Anterior cingulate cortex (tissue), 58 donors: ENCODE measurements around the gene CNOT1.
"Not testable (repeated sequence)": the region's sequence is repeated elsewhere in the genome, so short reads cannot be mapped to it uniquely, and the experiment has no call there.

ENCODE experiments used
- DNase-seq, 58 donors: peaks; one replicate each; lab custom pipeline; 2025; lab: John Stamatoyannopoulos, UW

Gene CNOT1

GRCh38 chr16:58584831-58585505 lies 44.7 kb downstream of the CNOT1 start:
- no peak for DNase-seq

- no peak for DNase-seq
Measured at GRCh38 chr16:58582971-58583765, 46.5 kb downstream of the CNOT1 start.

DNA sequence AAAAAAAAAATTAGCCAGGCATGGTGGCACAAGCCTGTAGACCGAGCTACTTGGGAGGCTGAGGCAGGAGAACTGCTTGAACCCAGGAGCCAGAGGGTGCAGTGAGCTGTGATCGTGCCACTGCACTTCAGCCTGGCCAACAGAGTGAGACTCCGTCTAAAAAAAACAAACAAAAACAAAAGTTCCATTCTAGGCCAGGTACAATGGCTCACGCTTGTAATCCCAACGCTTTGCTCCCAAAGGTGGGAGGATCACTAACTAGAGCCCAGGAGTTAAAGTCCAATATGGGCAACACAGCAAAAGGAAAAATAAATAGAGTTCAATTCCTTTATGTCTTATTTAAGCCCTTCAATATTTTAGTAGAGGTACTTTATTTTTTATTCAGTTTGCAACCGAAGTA lies 47.5 kb downstream of the CNOT1 start:
- DNase-seq: no peak

- no peak for DNase-seq
Measured at GRCh38 chr16:58579587-58579986, 50.0 kb downstream of the CNOT1 start.

DNA sequence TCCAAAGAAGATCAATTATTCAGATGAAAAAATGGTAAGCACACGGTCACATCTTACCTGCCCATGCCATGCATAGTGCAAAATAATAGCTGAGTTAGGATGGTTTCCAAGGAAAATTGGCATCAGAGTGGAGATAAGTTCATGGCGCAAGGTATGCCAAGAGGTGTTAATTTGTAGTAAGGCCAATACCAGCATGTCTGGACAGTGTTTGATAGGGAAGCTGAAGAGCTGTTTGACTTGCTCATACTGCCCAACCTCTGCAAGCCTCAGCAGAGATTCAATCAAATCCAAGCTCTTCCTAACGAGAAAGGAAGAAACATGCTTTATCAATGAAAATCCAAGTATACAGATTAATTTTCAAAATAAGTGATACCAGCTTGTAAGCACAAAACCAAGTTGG lies 51.0 kb downstream of the CNOT1 start:
- no peak for DNase-seq

DNA sequence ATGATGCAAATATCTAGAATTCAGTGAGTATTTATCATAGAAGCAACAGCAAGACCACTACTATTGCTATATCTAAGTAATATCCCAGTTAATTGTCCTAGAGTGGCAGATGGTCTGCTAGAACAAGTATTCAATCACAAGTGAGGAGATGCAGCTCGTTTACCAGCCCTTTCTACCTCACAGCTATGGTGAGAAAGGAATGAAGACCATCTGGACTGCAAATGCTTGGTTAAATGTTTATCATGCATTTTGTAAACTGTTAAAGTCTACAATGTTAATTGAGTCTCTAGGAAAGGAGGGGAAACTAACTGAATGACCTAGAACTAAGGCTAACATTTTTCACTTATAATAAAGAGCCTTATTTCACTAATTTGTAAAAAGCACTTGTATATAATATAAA lies 52.5 kb downstream of the CNOT1 start:
- DNase-seq: no peak

- no peak for DNase-seq
Measured at GRCh38 chr16:58574895-58575294, 54.7 kb downstream of the CNOT1 start.

- DNase-seq: not testable (repeated sequence)
Measured at GRCh38 chr16:58565697-58566096, 63.9 kb downstream of the CNOT1 start.

DNA sequence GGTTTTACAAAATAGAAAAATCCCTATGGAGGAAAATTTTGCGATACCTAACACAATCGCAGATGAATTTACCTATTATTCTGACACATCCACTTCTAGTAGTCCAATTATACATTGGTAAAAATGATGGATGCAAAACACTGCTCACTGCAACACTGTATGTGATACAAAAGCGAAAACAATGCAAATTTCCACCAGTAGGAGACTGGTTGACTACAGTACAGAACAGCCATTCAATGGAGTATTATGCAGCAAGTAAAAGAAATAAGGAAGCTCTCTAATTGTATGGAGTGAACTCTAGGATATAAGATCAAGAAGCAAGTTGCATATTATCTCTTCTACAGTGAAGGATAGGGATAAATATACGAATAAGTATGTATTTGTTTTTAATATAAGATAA lies 65.9 kb downstream of the CNOT1 start:
- no peak for DNase-seq

DNA sequence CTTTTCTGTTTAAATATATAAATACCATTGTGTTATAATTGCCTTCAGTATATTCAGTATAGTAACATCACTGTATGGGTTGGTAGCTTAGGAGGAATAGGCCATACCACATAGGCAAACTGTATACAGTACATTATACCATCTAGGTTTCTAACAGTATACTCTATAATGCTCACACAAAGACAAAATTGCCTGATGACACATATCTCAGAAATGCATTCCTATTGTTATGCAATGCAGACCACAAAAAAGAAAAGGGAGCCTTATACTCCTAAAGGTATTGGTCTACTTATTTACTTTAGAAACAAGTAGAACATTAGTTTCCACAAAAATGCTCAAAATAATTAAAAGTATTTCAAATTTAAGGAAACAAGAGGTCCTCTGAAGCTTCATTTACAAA lies 66.4 kb downstream of the CNOT1 start:
- no peak for DNase-seq

- no peak for DNase-seq
Measured at GRCh38 chr16:58556678-58557077, 72.9 kb downstream of the CNOT1 start.

GRCh38 chr16:58551496-58551895 lies 78.1 kb downstream of the CNOT1 start:
- no peak for DNase-seq

- DNase-seq: no peak
Measured at GRCh38 chr16:58548378-58548777, 81.2 kb downstream of the CNOT1 start.

GRCh38 chr16:58543685-58544084 lies 85.9 kb downstream of the CNOT1 start:
- no peak for DNase-seq

DNA sequence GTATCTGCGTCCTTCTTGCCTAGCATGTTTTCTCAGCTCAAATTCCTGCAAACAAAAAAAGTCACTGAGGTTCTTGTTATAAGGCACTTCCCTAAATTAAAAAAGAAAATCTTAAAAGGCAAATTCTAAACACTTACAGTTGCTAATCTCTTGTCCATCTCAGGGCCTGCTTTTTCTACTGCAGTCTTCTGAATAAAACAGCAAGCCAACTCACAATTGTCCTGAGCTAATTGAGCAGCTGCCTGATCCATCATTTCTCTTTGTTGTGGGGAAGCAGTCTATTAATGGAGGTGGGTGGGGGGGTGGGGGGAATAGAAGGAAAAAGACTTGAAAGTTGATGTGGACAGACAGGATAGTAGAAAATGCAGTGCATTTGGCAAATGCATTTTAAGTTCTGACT lies 87.3 kb downstream of the CNOT1 start:
- DNase-seq: no peak

DNA sequence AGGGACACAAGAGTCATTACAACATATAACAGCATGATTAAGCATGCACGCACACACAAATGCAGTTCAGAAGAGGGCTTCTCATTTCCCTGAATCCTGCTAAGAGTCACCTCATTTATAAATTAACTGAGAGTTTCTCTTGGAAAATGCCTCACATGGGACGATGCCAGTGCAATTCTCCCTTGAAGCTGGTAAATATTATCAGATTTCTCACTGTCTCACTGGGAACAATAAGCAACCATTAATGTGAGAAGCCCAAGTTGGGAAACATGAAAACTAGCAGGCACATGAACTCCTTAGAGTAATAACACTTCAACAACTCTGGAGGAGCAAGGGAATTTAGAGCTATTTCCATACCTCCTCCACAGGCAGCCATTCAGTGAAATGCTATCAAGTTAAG lies 87.9 kb downstream of the CNOT1 start:
- no peak for DNase-seq

GRCh38 chr16:58537124-58537906 lies 92.3 kb downstream of the CNOT1 start:
- no peak for DNase-seq

DNA sequence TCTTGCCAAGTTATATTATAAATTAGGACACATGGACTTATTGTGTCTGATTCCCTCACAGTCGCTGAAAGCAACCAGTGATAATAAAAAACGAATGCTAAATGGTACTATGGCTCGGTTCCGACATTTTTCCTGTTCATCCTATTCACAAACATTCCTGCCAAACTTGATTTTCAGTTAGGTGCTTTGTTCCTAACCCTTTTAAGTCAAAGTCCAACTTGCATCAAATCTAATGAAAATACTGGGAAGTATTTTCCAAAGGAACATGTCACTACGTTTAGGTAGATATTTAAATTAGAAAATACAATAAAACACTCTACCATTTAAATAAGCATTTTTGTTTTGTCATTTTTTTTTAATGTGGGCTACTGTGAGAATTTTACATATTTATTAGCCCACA lies 93.3 kb downstream of the CNOT1 start:
- DNase-seq: no peak

- DNase-seq: no peak
Measured at GRCh38 chr16:58535100-58535499, 94.5 kb downstream of the CNOT1 start.

DNA sequence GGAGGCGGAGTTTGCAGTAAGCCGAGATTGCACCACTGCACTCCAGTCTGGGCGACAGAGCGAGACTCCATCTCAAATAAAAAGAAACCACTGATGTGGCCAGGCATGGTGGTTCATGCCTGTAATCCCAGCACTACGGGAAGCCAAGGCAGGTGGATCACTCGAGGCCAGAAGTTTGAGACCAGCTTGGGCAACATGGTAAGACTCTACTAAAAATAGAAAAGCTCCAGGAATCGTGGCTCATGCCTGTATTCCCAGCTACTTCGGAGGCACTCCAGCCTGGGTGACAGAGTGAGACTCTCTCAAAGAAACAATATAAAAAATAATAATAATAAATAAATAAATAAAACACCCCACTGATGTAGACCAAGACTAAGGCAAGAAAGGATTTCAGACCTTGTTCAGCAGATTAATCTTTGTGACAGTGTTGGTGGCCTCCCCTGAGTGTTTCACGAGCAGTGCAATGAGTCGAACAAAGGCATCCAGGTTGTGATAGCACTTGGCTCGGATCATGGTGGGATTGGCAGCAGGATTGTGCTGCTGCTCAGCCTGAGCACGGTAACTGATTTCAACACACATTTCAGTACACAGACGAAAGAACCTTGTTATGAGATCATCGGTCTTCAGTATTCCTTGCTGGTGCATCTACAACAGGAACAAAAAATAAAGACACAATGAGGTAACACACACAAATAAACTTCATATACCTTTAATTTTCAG lies 95.7 kb downstream of the CNOT1 start:
- DNase-seq: no peak

- DNase-seq: no peak
Measured at GRCh38 chr16:58532414-58532813, 97.2 kb downstream of the CNOT1 start.
